GM19193 (cell line): ENCODE data around the gene SDF4.

Experiments used
- POLR2A ChIP-seq: IDR thresholded peaks from 4 replicates; pipeline ENCODE4 v1.6.1; 2011; ENCODE audit not compliant: insufficient read depth, insufficient read length; ENCODE audit errors: extremely low read depth

Gene SDF4

DNA sequence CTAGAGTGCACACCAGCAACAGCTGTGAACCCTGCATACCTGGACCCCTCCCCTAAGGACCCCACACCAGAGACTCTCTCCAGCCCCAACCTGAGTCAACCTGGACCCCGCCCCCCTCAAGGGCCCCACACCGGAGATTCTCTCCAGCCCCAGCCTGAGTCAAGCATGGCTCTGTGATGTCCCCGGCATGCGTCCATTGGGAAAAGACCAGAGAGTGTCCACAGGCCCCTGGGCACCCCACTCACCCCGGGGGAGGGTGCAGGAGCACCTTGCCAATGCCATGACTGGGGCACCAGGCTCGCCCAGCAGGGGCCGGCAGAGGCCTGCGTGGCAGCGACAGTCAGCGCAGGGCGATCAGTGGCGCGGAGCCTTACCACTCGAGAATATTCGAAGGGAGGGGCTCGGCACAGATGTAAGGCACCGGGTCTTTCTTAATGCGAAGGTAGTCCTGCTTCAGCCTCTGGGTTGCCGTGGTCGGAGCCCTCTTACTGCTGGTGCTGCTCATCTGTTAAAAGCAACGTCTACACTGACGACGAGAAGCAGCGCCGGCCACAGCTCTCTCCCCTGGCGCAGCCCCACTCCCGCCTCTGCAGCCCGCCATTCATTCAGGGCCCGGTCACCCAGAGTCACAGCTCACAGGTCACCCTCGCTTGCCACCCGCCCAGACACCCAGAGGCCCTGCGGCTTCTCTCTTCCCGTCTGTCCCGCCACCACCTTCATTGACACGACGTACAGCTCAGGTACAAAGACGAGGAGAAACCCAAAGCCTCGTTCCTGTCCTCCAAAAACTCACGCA is 35.9 kb upstream of the SDF4 start:
- no peak for TF ChIP-seq POLR2A

DNA sequence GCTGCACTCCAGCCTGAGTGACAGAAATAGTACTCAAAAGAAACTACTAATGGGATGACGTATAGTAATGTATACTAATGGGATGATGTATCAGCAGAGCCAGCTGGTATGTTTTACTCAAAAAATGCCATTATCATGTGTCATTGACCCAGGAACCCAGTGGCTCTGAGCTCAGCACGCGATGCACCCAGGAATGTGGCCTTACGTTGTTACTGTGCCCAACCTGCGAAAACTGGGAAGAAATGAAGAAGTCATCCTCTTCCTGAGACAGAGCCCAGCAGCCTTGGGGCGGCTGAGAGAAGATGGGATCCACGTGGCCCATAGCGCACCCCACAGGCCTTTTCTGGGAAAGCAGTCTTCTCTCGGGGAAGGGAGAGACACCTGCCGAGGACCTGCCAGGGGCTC is 33.1 kb upstream of the SDF4 start:
- TF ChIP-seq POLR2A: no peak

DNA sequence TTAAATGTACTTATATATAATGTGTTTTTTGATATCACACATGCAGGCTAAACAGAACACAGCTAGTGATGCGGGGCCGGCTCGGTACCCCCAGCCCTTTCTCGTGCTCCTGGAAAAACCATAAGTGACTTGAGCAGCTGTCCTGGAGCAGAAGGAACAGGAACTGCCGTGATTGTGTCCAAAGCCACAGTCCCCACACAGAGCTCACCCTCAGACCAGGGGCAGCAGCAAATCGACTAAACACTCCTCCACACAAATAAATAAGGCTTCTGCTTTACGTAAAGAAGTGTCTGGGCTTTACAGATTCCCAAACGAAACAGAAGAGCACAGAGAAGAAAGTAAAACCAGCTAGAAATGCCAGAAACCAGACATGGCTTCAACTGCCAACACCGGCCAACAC is 32.2 kb upstream of the SDF4 start:
- no peak for TF ChIP-seq POLR2A

DNA sequence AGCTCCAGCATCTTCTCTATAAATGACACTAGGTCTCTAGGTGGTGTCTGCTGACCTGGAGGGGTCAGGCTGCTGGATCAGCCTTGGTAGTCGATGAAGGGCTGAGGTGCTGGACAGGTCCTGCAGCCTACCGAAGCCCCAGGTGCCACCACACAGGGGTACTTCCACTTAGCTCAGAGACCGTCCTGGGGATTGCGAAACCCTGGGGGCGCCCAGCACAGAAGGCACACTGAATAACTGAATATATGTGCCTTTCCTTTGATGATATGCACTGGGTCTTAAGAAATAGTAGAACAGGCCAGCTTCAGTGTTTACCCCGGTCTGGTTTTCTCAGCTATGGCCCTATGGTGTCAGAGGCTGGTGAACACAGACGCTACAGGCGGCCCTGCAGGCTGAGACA is 31.0 kb upstream of the SDF4 start:
- TF ChIP-seq POLR2A: no peak

DNA sequence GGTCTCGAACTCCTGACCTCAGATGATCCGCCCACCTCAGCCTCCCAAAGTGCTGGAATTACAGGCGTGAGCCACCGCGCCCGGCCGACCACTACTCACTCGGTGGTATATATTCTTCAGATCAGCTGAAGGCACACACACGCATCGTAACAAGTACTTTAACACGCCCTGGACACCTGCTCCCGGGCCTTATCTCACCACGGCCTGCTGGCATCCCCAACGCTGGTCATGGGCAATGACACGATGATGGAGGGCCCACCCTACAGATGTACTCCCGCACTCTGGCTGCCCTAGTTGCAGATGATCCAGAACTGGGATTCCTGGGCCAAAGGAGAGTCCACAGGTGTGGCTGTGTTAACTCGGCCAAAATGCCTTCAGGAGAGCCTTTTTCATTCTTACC is 30.3 kb upstream of the SDF4 start:
- TF ChIP-seq POLR2A: no peak

DNA sequence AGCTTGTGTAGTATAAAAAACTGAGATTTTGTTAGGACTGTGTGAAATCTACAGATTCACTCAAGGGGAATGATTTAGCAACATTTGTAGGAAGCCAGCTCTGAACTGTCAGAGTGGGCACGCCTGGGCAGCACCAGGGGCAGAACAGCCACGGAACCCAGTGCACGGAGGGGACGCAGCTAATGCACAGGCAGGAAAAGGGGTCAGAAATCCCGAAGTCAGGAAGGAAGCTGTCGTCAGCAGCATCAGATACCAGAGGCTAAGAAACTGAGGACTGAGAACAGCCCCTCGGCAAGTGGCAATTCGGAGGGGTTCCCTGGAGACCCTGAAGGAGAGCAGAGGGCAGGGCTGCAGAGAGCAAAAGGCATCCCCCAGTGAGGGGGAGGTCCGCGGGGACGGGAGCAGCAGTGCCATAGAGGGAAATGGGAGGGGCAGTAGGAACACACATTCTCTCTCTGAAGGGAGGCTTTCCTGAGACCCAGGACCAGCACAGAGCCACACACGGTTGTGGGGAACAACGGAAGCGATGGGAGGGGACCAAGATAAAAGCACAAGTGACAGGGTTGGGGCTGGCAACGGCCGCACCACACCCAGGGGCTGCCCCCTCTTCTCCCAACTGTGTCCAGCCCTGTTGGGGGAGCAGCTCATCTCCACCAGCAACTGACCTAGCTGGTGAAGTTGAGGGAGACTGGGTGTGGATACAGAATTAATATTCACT is 29.2 kb upstream of the SDF4 start:
- TF ChIP-seq POLR2A: peak; percentile 25

DNA sequence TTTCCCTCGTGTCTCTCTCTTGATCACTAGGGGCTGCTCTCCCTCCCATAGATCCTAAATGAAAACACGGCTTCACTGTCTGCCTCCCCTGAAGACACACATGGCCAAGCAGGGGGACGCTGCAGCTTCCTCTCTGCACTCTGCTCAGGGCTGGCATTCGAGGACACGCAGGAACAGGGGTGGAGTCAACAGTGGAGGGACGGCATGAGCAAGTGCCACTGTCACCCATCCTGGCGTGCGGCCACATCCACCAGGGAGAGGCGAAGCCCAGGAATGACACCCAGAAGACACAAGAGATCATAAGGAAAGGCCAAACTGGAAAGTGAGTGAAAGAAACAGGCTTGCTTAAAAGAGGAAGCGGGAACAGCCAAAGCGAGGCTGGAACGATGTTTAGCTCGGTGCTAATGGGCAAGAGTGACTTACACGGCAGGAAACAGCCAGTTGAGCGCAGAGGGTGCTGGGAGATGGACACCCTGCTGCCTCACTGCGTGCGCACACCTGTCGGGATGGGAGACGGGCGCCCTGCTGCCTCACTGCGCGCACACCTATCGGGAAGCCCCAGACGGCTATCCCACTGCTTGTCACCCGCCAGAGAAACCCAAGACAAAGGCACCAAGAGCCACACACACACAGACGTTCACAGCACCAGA is 28.3 kb upstream of the SDF4 start:
- TF ChIP-seq POLR2A: no peak

DNA sequence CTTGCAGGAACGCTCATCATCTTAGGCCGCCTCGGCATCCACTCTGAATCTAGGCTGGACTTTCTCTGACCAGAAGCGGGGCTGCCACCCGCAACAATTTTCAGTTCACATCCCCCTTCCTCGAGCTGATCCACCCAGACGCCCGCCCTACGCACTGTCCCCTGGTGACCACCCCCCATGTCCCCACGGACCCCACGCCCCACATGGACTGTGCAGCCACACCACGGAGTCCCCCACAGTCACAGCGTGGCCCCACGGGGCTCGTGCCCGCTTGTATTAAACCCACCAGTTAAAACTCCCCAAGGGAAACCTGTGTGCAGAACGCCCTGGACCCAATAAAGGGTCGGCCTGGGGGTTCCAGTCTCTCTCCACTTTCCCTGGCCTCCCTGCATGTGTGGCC is 27.7 kb upstream of the SDF4 start:
- no peak for TF ChIP-seq POLR2A

DNA sequence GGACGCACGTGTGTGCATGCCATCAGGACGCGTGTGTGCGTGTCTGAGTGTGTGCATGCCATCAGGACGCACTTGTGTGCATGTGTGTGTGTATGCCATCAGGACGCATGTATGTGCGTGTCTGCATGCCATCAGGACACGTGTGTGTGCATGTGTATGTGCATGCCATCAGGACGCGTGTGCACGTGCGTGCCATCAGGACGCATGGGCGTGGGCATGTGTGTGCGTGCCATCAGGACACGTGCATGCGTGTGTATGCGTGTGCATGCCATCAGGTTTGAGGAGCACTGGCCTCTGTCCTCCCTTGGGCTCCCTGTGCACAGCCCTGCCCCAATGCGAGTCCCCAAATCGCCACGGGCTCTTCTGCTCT is 27.3 kb upstream of the SDF4 start:
- TF ChIP-seq POLR2A: no peak

DNA sequence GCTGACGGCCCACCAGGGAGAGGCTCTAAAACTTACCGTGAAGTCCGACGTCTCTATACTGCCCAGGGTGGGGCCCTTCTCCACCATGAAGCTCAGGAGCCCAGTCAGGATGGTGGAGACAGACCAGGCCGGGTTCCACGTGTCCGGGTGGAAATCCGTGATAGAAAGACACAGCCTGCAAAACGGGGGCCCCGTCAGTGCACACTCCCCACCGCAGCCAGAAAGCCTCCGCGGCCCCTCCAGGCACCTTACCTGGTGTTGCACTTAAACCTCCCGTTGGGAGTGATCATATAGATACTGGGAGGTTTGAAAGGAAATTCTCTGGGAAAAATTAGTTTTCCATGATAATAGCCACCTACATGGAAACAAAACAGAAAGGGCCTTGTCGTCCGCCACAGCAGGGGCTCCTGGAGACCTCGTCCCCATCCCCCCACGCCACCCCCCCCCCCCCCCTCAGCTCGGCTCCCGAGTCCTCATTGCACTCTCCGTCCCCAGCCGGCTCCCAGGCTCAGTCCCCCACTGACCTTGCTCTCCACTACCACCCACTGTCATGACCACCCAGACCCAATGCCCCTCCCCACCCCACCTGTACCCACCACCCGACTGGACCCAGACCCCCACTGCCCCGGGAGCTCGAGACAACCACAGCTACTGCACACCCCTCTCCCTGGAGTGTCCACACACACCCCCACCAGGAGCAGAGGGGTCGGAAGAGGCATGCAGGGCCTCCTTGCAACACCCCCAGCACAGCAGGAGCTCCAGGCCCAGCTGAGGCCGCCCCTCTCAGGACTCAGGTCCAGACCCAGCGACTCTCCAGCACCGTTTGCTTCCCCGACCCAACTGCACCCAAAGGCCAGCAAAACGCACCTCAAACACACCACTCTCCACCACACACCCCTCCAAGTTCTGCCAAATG is 25.4 kb upstream of the SDF4 start:
- no peak for TF ChIP-seq POLR2A

DNA sequence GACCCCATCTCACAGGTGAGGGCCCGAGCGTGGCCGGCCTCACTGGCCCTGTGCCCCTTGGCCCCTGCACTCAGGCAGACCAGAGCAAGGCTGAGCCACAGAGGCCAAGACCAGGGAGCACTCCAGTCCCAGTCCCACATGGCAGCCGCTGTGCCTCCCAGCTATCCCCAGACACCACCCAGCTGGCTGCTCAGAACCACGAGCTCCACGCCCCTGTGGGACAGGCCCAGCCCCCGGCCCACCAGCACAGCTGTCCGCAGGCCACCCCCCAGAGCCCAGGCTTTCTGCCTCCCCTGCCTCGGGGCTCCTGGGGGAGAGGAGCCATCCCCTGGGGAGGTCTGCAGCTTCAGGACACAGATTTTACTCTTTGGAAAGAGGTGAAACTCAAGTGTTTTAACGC is 23.8 kb upstream of the SDF4 start:
- no peak for TF ChIP-seq POLR2A

DNA sequence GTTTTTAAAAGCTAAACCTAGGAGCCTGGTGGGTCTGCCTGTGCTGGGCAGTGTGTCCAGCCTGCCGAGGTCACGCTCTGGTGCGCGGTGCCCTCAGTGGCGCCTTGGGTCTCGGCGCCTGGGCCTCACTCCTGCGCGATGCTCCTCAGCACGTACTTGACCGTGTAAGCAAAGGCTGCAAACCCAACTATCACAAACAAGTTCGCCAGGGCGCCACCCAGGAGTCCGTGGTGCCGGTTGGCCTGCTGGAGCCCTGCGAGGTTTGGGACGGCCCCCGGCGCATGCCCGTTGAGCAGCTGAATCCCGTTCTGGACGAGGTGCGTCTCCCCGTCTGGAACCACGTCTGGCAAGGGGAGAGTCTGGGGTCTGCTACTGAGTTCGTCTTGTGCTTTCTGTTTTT is 23.3 kb upstream of the SDF4 start:
- no peak for TF ChIP-seq POLR2A

DNA sequence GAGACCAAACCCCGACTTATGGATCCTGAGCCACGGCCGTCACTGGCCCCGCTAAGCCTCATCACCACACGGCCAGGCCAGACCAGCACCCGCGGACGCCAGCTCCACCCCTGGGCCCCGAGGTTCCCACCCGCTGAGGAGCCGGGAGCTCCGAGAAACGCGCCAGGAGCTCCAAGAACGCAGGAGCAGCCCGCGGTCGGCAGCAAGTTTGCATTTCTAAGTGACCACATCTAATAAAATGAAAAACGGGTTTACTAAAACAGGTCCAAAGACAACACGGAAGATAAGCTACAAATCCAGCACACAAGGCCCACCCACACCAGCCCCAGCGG is 22.8 kb upstream of the SDF4 start:
- TF ChIP-seq POLR2A: no peak

DNA sequence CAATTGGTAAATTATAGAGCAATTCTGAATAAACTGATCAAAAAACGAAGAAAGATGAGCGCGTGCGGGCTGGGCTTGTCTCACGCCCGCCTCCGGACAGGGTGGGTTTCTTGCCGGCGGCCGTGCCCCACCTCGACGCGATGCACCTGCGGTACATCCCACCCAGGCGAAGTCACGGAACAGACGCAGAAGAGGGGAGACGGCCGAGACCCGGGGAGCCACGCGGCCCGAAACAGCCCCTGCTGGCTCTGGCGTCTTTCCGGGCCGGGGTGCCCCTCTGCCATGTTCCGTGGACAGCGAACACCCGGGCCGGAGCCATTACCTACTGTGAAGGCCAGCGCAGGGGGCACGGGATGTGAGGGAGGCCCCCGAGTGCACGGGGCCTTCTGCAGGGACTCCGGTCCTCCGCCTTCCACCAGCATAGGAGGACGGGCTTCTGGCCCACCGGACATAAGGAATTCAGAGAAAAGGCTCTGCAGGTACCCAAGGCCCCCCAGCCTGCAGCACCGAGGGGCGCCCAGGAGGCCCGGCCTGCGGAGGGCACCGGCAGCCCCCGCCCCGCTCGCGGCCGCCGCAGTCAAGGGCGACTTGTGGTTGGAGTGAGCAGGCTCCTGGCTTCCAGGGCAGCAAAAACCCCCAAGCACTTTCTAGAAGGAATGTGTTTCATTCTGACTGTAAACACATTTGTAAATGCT is 22.3 kb upstream of the SDF4 start:
- TF ChIP-seq POLR2A: no peak

DNA sequence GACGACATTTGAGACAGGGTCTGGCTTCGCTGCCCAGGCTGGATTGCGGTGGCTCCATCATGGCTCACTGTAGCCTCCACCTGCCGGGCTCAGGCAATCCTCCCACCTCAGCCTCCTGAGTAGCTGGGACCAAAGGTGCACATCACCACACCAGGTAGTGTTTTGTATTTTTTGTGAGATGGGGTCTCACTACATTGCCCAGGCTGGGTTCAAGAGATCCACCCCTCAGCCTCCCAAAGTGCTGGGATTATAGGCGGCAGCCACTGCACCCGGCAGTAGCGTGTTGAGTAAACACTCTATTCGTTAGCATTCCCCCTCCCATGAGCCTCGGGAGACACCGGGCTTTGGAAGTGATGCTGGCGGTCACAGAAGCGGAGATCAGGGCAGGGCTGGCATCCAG is 21.5 kb upstream of the SDF4 start:
- no peak for TF ChIP-seq POLR2A

DNA sequence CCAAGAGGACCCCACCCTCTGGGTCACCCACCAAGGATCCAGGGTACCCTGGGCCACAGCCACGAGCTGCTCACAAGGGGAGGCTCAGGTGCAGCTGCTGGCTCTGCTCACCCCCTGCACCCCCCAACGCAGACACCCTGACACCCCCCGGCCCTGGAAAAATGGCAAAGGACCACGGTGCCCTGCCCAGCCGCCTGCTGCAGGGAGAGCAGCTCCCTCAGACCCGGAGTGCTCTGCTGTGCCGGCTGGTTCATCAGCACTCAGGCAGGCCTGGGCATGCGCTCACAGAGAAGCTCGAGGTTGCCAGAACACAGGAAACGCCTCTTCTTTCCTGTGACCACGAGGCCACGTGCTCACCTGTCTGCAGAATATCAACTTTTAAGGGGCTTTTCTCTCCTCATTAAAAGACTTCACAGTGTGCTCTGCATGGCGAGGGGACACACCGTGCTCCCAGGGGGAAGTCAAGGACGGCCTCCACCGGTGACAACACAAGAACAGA is 19.0 kb upstream of the SDF4 start:
- TF ChIP-seq POLR2A: no peak
